Endometrium (tissue), 2 donors: ENCODE data around the gene SNTG2.

Experiments used
- FAIRE-seq: peaks from 2 replicates; lab custom pipeline; 2012; peaks lifted over from hg19 to GRCh38; lab: Jason Lieb, UNC
- donor health status: control.
- donor health status: control.

SNTG2 gene

DNA sequence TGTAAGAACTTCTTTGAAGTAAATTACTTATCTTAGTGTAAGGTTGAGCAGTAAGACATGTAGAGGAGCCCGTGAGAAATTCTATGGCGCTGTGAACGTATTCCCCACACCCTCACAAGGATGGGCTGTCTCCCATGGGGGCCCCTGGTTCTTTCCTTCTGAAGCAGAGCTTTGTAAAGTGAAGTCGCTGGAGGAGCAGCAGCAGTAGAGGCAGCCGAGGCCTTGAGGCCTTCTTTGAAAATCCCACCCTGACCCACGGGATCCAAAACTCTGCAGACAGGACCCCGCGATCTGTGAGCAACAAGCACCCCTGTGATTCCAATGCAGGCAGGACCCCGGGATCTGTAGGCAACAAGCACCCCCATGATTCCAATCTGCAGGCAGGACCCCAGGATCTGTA is 23.8 kb upstream of the SNTG2 start:
- no peak for FAIRE-seq

DNA sequence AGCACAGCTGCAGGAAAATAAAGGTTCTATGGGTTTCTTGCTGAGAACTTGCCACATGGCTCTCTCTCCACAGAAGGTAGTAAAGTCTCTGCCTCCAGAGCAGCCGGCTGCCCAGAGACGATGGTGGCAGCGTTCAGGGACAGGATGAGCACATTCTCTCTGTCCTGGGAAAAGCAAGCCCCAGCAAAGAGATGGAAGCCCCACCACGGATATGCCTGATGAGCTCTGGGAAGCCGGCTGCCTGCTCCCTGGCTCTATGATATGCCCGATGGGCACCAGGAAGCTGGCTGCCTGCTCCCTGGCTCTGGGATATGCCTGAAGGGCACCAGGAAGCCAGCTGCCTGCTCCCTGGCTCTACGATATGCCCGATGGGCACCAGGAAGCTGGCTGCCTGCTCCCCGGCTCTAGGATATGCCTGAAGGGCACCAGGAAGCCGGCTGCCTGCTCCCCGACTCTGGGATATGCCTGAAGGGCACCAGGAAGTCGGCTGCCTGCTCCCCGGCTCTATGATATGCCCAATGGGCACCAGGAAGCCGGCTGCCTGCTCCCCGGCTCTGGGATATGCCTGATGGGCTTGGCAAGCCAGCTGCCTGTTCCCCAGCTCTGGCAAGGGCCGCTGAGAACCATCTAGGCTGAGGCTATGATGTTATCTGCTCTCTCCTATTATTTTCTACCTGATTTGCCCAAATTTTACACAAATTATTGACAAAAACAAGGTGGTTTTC is 21.5 kb upstream of the SNTG2 start:
- FAIRE-seq: no peak

DNA sequence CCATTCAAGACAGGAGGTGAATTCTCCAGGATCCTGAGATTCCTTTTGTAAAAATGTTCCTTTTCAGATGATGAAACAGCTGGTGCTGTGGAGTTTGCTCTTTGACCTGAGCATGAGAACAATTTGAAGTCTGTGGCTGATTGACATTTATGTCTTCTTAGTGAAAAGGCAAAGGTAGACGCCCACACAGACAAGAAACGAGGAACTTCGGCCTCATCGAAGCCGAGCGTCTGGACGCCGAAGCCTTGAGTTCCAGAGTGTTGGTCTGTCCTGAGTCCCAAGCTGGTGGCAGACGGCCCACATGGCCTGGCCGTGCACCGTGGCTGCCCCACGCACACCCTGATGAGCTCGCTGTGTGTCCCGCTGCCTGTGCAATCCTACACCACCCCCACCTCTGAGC is 20.7 kb upstream of the SNTG2 start:
- no peak for FAIRE-seq

DNA sequence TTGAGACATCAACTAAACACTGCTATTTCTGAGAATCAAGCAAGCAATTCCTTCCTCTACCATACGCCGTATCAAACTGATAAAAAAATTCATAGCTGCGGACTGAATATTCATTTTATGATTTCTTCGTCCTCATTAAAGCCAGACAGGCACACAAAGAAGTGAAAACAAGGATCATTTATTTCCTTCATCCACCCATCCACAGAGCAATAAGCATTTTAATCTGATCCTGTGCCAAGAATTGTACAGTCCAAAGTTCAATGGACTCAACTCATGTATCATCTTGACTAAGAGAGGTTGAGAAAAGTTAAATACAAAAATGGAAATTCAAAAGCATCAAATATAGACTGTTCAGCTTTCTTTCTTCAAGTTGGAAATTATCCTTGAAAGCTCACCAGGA is 19.7 kb upstream of the SNTG2 start:
- FAIRE-seq: no peak

DNA sequence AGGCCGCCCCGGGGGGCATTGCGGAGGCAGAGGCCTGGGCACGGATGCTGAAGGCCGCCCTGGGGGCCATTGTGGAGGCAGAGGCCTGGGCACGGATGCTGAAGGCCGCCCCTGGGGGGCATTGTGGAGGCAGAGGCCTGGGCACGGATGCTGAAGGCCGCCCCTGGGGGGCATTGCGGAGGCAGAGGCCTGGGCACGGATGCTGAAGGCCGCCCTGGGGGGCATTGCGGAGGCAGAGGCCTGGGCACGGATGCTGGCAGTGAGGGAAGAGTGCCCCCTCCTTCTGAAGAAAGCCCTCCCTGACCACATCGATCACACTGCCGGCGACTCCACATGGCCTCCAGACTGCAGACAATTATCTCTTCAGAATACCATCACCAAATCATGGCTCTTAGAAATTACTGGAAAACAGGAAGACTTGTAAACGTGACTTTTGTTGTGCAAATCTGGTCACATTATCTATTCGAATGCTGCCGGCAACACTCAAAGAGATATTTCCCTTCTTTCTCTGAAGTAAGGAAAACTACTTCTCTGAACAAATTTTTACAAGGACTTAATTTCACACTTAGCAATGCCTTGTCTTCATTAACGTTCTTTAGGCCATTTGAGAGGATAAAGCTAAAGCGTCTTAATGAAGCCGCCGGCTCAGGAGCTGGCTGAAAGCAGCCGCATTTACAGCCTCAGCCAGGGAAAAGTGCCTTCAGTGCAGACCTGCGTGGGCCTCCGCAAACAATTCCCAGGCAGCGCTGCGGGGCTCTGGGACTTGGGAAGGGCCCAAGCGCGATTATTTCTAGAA is 18.1 kb upstream of the SNTG2 start:
- FAIRE-seq: no peak

DNA sequence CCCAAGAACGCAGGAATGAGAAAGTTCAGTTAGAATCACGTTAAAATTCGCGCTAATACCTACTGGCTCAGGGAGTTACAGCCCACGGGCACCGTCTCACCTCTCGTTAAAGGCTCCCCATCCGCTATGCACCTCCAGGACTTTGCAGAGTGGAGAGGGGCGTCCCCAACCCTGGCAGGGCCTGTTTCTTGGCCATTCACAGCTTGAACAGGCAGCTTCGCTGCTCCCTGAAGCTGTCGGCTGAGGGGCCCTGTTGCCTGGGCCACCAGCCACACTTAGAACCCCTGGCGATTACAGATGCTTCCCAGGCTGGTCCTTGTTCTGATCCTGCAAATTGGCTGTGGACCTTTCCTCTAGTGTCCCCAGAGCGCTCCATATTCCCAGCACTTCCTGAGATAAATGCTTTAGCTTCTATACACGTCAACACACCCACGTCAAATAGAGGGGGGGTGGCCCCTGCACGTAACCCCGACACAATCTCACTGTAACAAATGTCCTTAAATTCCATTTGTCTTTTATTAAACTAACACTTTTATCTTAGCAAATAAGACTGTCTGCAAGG is 16.8 kb upstream of the SNTG2 start:
- no peak for FAIRE-seq

DNA sequence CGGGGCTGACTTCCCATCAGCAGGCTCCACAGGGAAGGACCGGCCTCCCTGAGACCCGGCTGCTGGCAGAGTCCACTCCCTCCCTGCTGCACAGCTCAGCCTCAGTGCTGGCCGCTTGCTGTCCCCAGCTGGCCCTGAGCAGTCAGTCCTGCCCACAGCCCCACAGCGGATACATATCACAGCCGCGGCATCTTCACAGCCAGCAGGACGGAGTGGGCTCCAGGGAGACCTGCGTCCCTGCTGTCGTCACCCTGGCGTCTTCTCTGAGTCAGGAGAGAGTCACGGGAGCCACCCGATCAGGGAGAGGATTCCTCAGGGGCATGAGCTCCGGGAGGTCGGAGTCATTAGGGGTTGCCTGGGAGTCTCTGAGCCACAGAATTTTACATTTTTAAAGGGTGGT is 13.1 kb upstream of the SNTG2 start:
- no peak for FAIRE-seq

DNA sequence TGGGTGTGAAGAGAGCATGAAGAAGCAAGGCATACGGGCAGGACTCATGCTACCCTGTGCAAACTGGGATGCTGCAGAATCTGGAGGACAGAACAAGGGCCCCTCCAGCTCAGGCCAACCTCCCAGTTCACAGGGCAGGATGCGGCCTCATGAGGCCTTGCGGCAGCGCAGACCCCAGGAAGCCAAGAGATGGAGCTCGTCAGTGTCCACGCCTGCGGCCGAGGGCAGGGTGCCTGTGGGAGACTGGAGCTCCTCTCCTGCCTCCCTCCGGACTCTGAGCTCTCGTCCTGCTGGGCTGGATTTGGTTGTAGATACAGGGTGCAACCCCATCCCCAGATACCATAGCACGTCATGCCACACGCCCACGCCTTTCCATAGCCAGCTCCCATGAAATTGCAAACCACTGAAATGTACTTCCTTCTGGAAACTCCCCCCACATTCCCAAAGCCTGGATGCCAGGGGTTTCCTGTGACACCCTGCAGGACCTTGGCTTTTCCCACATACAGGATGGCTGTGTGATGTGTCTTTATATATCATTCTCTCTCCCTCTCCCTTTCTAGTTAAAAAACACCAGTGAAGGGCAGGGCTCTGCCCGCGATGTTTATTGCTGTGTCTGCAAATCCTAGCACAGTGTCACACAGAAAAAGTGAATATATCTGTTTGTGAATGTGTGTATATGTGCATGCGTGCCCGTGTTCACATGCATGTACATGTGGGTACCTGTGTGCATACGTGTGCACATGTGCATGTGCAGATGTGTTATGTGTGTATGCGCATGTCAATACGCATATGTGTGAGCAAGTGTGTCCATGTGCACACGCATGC is 12.3 kb upstream of the SNTG2 start:
- FAIRE-seq: no peak

DNA sequence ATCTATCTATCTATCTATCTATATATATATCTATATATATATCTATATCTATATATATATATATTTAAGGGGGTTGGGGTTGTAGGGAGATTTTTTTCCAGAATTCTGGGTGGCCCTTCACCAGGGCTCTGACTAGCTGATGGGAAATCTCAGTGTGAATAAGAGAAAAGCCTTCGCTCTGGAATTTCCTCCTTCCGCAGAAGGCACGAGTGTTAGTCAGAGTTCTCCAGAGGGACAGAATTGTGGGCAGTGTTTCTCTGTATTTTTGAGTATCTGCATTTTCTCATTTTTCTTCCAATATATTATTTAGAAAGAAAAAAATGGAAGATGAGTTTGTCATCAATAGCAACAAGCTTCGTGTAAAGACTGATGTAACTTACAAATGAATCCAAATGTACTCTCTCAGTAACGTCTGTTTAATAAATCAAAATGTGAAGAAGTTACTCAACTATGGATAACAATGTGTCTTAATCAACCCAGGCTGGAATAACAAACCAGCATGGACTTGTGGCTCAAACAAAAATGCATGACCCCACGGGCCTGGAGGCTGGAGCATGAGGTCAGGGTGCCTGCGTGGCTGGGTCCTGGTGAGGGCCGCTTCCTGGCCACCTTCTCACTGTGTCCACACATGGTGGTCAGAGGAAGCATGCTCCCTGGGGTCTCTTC is 10.6 kb upstream of the SNTG2 start:
- no peak for FAIRE-seq

DNA sequence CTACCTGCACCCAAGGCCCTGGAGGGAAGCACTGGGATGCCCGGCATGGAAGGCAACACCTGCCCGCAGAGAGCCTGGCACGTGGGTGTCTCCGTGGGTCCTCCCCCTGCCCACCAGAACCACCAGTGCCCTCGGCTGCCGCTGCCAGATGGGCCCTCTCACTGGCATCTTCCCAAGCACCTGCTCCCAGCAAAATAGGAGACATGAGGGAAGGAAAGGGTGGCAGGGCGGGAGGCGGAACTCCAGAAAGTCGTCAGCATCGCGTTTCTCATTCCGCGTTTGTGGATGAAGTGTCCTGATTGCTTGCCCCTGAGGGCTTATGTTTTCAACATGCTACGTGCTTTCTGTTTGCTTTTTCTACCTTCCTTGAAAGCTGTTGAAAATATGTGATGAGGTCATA is 8.8 kb upstream of the SNTG2 start:
- FAIRE-seq: no peak

DNA sequence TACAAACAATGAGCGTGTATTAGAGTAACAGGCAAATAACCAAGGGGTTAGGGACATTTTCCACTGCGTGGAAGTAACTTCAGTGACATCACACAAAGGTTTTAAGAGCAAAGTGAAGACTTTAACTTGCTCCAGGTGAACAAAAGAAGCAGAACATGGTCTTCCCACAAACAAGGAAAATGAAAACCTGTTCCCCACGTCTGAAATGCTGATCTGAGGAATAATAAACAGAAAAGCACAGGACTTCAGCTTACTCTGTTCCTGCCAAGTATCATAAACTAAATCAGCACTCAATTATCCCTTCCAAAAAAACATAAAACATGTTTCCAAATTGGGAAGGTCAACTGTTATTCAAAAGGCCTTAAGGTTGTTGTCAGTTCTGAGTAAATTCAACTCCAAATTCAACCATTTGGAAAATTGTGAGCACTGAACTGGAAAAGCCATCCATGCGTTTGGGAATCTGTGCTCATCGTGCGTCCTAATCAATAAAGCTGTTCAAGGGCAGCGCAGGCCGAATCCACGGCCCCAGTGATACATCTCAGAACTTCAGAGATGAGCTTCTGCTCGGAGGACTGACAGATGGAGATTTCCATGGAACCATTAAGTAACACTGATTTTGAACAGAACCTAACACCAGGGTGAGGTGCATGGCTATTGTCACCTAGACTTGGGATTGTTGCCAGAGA is 7.7 kb upstream of the SNTG2 start:
- FAIRE-seq: no peak

DNA sequence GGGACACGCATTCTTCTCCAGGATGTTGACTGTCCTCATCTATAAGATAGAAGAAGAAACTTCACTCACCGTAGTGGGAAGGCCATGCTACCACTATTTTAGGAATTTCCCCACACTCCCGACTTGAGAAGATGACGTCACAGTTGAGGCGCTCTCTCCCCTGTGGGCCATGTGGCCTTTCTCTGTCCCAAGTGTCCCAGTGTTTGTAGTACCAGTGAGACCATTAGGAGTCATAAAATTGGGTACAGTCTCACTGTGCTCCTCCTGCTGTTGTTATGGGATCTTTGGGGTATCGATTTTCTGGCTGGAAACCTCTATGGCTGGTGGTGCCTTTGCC is 7.2 kb upstream of the SNTG2 start:
- no peak for FAIRE-seq

DNA sequence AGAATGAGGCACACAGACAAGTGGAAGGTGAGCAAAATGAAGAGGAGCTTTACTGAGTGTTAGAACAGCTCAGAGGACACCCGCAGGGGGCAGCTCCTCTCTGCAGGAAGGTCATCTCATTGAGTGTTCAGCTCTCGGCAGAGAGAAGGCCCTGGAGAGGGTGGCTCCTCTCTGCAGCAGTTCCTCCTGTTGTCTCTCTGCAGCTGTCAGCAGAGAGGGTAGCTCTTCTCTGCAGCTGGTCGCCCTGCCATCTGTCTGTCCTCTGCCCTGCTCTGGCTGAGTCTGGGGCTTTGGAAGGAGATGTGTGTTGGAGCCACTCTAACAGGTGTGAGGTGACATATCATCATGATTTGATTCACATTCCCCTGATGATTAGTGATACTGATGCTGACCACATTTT is 6.8 kb upstream of the SNTG2 start:
- no peak for FAIRE-seq

DNA sequence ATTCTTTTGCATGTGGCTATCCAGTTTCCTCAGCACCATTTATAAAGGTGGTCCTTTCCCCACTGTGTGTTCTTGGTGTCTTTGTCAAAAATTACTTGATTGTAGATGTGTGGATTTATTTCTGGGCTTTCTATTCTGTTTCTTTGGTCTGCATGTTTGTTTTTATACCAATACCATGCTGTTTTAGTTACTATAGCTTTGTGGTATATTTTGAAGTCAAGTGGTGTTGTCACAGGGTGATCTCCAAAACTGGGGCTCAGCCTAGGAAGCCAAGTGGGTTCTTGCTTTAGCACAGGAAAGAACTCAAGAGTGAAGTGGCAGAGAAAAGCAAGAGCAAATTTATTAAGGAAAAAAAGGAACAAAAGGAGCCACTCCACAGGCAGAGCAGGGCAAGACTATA is 6.0 kb upstream of the SNTG2 start:
- no peak for FAIRE-seq

DNA sequence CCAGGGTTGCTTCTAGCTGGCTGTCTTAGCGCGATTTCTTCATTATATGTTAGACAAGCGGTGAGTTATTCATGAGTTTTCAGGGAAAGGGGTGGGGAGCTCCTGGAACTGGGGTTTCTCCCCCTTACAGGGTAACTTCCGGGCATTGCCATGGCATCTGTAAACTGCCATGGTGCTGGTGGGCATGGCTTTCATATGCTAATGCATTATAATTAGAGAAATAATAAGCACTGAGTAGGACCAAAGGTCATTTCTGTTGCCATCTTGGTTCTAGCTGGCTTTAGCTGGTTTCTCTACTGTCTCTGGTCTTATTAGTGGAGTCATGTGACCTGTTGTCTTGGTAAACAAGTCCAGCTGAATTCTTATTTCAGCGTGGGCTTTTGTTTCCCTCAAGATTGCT is 5.5 kb upstream of the SNTG2 start:
- FAIRE-seq: no peak

DNA sequence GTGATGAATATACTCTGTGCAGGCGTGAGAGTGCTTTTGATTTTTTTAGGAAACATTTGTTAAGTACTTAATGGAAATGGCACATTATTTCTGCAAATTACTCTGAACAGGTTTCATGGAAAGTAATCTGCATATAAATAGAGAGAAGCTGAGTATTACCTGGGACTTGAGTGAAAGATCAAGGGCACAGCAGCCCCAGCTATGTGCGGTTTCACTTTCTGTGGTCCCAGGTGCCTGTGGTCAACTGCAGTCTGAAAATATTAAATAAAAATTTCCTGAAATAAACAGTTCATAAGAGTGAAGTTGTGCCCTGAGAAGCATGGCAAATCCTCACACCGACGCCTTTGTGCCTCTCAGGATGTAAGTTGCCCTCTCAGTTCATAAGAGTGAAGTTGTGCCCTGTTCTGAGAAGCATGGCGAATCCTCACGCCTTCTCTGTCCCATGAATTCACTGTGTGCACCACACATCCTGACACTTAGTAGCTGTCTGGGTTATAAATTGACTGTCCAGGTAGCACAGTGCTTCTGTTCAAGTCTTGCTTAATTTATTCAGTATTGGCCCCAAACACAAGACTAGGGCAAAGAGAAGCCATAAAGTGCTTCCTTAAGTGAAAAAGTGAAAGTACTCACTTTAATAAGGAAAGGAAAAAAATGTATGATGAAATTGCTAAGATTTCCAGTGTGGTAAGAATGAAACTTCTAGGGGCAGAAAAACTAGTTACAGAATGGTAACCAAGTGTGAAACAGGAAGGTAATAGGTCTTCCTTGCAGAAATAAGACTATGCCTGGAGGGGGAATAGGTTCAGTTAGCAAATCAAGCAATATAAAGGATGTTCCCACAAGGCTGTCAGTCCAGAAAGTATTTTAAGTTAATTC is 4.3 kb upstream of the SNTG2 start:
- no peak for FAIRE-seq

DNA sequence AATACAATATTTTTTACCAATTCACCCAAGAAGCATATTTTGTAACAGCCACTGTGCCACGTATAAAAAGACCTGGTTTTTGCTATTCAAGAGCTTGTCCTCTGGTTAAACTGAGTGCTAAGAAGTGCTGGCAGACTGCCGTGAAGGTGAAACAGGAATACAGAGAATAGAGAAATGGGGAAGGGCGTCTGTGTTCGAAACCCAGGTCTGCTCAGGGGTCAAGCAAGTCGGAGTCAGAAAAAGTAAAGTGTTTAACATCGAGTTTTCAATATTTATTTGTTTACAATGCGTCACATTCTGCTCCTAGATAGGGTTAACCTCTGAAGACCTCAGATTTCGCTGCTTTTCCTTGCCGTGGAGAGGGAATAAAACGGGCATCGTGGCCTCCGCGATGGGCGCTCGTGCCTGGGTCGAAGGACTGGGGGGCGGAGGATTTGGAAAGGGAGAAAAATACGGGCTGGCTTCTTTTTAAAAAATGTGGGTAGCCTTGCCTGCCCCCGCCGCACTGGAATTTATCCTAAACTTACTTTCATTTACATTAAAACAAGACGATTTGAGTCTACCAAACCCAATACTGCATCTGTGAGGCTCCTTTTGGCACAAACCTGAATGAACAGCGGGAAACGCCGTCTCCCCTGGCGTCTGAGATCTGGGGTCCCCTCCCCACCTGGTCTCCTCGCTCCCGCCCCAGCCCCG is 1.1 kb upstream of the SNTG2 start:
- no peak for FAIRE-seq

DNA sequence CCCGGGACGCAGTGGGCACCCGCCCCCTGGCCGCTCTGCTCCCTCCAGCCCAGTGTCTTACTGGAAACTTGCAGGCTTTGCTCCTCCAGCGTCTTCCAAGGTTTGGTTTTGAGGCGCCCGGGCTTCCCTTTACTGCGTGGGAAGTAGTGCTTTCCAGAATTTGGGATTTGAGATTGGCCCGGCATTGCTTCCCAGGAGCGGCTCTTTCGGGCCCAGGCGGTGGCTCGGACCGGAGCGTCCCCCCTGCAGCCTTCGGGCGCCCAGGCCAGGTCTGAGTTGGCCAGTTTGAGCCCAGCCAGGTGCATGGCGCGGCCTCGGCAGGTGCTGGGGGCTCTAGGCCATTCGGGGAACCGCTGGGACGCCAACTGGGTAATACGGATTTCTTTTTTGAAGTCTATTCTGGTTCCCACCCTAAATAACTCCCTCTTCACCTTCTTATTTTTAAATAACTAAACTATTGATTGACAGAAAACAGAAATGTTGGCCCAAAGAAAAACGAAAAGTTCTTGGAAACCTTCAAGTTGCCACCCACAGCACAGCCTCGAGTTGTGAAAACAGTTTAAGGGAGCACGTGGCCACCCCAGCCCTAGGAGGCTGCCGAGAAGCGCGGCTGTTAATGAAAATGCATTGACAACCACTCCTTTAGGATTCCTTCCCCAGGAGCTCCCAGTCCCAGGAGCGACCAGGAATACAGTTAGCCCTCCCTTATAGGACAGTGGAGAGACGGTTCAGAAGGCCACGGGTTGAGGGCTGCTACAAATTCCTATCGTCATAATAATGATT is 766 bp downstream of the SNTG2 start:
- no peak for FAIRE-seq

DNA sequence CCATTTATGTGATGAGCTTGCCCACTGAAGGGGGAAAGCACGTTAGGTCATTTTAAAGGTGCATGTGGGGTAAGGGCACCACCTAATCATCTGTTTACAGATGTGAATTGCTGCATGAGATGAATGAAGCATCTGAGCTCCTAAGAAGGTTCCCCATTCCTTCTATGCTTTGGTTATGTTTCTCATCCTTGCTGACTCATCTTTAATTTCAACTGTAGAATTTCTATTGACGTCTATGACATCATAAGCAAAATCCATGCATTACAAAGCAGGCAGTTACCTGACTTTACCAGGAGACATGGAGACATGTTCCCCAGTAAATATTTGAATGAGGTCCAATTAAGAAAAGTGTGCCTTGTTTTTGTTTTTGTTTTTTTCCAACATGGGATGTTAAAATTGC is 2.8 kb downstream of the SNTG2 start:
- FAIRE-seq: no peak
